Astrocyte of the hippocampus (primary cell): ENCODE measurements around the gene DALRD3.
"Not testable (repeated sequence)": the region's sequence is repeated elsewhere in the genome, so short reads cannot be mapped to it uniquely, and the experiment has no call there.

Experiments
- DNase-seq: peaks from one replicate; pipeline ENCODE4 v3.0.0; 2011; ENCODE audit warnings: low read depth, low spot score

Gene DALRD3

DNA sequence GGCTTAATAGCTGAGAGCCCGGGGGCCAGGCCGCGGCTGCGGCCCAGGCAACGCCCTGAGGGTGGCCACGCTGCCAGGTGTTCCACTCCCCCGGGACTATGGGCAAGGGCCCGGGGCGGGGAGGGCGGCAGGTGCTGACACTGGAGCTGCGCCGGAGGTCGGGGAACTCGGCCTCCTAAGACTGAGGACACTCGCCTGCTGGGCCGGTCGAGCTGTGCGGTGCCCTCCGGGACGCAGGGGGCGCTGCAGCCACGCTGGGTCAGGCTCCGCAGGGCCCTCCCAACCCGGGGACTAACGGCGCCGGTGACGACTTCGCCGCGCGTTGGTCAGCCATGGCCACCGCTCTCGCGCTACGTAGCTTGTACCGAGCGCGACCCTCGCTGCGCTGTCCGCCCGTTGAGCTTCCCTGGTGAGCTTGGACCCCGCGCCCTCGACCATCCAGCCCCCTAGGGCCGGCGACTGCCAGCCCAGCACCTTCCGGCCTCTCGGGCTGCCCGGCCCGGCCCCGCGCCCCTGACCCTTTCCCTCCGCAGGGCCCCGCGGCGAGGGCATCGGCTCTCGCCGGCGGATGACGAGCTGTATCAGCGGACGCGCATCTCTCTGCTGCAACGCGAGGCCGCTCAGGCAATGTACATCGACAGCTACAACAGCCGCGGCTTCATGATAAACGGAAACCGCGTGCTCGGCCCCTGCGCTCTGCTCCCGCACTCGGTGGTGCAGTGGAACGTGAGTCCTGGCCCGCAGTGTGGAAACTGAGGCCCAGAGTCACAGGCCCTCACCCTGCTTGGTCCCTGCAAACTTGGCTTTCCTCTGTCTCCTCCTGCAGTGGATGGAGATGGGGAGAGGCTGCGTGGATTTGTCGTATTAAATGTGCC is 3.7 kb upstream of the DALRD3 start, which contains the start of gene NDUFAF3:
TSS of gene NDUFAF3 (plus strand) at position 309 of the 875 bp plus-strand sequence. CDS start at position 333, 24 bp downstream.
- peak; percentile 98 for DNase-seq

DNA sequence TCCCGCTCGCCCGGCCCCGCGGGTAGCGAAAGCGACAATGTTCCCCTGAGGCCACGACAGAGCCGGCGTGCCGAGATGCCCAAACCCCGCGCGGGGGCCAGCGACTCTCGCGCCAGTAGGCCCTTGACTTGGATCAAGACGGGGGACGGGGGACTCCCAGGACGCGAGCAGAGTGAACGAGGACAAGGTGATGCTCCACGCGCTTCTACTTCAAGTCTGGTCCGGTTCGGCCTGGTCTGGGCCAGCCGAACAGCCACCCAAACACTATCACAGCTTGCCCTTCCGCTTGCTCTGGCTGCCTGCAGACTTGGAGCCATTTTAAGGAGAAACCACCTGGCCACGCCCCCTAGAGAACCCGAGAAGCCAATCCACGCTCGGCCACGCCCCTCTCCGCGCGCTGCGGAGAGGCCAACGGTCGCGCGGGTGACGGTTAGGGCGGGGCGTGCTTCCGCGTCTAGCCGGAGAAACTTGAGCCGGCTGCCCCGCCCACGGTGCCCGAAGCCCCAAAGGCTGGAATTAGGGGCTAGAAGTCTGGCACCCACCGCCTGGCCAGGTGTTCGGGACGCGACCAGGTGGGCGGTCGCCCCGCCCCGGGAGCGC is 2.9 kb upstream of the DALRD3 start:
- peak; percentile 99 for DNase-seq

DNA sequence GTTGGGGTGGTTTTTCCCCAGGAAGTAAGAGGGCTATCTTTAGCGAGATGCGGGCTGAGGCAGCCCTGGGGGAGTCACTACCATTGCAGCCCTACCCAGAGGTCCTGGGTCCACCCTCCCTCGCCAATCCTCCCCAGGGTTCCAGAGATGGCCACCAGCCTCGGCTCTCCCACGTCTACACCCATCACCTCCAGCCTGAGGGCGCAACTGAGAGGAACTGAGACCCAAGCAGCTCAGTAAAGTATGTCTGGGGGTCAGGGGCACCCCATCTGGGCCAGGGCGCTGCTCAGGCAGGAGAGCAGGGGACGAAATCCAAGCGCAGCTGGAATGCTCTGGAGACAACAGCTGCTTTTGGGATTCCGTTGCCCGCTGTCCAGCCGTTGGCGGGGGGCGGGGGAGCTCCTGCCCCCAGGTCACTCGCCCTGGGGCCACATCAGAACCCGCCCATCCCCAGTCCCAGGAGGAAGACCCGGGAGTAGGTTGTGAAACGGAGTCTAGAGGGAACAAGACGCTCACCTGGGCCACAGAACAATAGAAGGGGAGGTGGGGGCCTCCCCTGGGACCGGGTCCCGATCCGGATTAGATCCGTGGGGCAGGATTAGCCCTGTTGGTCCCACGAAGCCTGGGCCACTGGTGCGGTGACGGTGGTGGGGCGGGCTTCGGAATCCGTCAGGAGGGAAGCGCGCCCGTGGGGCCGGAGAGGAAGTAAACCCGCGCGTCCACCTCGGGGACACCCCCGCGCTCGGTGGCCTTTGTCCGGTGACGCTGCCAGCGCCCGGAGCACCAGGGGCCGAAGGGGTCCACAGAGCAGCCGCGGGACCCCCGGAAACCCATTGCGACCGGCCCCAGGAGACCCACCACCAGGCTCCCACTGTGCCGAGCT is 2.2 kb upstream of the DALRD3 start:
- peak; percentile 41 for DNase-seq

DNA sequence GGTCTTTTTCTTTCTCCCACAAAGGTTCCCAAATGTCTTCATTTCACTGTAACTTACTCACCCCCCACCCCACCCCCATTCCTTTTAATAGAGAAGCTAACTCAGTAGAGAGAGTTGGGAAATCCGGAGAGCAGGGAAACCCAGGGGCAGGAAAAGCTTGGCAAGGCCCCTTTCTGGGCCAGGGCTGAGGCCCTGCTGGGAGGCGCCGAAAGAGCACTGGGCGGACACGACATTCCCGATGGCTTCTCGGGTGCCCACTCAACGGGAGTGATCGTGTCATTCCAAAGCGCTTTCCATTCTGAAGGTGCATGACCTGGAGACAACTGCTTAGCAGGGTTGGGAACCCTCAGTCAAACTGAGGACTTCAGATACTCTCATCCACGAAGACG is 1.6 kb upstream of the DALRD3 start:
- no peak for DNase-seq

DNA sequence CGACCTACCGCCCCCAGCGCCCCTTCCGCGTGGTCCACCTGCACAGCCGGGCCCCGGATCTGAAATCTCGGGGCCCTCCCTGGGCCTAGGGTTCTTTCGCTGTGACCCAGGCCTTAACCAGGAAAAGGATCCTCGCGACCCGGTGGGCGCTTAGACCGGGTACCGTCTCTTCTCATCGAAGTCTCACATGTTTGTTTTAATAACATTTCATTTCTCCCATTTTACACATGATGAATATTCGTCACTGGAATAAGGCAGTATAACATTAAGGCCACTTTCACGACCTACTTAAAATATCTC is 277 bp upstream of the DALRD3 start:
- no peak for DNase-seq

DNA sequence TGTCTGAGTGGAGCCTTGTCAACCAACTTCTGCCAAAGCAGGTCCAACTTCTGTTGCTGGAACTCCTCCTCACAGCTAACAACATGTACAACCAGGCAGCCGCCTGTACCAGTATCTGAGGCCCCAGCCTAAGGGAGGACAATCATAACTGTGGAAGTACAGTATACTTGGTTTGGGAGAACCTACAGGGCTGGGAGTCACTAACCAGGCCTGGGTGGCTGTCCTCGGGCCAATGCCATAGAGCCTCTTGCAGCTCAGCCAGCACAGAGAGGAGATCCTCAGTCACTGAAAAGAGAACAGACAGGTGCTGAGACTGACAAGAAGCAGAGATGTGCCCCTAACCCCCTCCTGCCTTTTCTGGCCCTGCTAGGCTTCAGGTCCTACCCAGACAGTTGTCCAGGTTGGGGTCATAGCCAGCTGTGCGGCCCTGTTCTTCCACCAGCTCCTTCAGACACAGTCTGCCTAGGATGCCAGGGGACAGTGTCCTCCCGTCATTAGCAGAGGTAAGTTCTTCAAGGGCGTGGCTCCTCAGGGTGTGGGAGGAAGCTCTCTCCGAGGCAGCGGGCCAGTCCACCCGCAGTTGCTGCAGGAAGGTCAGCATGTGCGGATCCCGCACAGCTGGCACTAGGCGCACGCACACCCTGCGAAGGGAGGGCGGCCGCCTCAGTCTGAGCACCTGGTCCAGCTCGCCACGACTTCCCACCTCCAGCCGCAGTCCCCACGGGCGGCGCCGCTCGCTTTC is 980 bp downstream of the DALRD3 start:
- DNase-seq, result no peak

DNA sequence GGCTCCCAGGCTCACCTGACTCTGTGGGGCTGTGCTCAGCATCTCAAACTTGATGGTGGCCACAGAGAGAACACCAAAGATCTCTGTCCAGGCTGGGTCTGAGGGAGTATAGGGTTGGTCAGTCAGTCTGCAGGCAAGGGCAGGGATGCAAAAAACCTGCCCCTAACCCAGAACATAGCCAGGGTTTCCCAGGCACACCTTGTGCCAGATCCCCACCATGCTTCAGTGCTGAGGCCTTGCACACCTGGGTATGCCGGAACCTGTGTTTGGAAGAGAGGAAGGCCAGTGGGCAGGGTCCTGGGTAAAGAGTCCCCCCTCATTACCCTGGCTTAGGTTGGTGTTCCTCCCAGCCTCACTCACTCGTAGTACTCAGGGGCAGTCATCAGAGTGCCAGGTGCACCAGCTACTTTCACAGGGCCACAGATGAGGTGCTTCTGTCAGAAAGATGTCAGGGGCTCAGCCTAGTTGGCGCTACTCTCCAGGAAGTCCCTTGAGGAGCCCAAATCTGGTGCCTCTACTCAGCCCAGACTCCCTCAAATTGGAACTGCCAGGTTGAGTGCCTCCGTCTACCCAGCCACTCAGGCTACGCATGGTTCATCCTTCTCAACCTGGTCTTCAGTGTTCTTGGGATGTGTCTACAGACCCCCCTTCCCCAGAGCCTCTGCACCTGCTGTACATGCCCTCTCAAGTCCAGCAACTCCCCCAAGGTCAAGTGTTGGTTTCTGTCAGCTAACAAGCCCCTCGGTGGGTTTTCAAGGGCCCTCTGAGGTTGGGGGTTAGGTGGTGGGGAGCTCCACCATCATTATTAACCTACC is 1.8 kb downstream of the DALRD3 start:
- no peak for DNase-seq

DNA sequence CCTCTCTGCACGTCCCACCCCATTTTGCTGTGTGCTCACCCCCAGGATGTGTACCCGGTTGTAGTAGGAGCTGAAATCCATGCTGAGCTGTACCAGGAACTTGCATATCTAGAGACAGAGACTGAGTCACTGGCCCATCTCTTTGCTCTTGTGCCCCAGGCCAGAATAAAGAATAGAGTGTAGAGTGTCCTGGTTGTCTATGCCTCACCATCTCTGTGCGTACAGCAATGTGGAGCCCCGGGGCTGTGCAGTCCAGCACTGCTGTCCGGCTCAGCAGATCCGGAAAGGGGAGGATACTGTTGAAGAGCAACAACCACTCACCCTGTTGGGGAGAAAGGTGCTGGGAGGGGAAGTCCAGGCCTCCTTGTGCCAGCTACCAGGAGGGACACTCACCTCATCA is 2.6 kb downstream of the DALRD3 start:
- DNase-seq, result no peak

DNA sequence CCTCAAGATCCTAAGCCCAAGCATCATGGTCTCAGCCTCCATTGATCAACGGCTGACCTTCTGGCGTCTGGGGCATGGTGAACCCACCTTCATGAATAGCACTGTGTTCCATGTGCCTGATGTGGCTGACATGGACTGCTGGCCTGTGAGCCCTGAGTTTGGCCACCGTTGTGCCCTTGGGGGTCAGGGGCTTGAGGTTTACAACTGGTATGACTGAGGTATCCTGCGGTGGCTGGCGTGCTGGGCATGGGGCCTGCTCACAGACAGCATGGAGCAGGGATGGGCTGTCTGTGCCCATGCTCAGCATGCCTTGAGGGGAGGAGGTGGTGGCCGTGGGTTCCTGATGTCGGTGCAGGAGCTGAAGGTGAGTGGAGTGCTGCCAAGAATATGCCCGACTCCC is 3.3 kb downstream of the DALRD3 start:
- DNase-seq, result no peak

DNA sequence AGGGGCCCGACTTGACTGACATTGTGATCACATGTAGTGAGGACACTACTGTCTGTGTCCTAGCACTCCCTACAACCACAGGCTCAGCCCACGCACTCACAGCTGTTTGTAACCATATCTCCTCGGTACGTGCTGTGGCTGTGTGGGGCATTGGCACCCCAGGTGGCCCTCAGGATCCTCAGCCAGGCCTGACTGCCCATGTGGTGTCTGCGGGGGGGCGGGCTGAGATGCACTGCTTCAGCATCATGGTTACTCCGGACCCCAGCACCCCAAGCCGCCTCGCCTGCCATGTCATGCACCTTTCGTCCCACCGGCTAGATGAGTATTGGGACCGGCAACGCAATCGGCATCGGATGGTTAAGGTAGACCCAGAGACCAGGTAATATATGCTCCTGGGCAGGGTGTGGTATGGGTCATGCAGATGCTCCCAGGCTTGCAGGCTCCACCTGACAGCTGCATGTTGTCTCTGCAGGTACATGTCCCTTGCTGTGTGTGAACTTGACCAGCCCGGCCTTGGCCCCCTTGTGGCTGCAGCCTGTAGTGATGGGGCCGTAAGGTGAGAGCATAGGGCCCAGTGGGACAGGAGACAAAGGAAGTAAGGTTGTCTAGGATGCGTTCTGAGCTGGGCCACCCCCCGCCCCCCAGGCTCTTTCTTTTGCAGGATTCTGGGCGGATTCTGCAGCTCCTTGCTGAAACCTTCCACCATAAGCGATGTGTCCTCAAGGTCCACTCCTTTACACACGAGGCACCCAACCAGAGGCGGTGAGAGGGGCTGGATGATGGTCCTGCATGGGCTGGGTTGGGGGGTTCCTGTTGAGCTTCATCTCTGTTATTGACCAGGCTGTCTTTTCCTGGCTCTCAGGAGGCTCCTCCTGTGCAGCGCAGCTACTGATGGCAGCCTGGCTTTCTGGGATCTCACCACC is 4.4 kb downstream of the DALRD3 start:
- DNase-seq, result peak; percentile 57

DNA sequence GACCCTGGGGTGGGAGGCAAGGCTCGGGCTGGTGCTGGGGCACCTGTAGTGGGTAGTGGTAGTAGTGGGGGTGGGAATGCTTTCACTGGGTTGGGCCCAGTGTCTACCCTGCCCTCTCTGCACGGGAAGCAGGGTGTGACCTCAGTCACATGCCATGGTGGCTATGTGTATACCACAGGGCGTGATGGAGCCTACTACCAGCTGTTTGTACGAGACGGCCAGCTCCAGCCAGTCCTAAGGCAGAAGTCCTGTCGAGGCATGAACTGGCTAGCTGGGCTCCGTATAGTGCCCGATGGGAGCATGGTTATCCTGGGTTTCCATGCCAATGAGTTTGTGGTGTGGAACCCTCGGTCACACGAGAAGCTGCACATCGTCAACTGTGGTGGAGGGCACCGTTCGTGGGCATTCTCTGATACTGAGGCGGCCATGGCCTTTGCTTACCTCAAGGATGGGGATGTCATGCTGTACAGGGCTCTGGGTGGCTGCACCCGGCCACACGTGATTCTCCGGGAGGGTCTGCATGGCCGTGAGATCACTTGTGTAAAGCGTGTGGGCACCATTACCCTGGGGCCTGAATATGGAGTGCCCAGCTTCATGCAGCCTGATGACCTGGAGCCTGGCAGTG is 5.2 kb downstream of the DALRD3 start:
- no peak for DNase-seq

DNA sequence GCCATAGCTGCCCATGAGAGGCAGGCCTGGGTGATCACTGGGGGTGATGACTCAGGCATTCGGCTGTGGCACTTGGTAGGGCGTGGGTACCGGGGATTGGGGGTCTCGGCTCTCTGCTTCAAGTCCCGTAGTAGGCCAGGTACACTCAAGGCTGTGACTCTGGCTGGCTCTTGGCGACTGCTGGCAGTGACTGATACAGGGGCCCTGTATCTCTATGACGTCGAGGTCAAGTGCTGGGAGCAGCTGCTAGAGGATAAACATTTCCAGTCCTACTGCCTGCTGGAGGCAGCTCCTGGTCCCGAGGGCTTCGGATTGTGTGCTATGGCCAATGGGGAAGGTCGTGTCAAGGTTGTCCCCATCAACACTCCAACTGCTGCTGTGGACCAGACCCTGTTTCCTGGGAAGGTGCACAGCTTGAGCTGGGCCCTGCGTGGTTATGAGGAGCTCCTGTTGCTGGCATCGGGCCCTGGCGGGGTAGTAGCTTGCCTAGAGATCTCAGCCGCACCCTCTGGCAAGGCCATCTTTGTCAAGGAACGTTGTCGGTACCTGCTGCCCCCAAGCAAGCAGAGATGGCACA is 5.9 kb downstream of the DALRD3 start:
- DNase-seq, result no peak

DNA sequence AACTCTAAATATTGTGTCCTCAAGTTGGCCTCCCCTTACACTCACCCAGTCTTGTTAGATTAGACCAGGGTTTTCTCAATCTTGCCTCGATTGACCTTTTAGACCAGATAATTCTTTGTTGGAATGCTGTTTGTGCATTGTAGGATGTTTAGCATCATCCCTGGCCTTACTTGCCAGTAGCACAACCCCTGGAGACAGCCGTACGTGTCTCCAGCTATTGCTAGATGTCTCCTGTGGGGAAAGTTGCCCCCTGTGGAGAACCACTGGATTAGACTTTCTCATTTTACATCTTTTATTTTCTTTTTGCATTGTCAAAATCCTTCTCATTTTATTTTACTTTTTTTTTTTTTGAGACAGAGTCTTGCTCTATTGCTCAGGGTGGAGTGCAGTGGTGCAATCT is 9.0 kb downstream of the DALRD3 start:
- no peak for DNase-seq

DNA sequence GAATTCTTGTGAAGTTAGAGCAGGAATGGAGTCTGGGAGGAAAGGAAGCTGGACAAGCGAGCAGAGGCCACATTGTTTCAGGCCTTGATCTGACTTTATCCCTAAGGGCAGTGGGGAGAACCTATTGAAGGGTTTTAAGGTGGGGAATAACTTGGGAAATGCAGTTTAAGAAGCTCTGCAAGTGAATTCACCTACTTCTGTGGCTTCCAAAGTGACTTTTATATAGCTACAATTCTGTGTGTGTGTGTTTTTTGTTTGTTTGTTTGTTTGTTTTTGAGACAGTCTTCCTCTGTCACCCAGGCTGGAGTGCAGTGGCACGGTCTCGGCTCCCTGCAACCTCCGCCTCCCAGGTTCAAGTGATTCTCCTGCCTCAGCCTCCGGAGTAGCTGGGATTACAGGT is 9.8 kb downstream of the DALRD3 start:
- not testable (repeated sequence) for DNase-seq

DNA sequence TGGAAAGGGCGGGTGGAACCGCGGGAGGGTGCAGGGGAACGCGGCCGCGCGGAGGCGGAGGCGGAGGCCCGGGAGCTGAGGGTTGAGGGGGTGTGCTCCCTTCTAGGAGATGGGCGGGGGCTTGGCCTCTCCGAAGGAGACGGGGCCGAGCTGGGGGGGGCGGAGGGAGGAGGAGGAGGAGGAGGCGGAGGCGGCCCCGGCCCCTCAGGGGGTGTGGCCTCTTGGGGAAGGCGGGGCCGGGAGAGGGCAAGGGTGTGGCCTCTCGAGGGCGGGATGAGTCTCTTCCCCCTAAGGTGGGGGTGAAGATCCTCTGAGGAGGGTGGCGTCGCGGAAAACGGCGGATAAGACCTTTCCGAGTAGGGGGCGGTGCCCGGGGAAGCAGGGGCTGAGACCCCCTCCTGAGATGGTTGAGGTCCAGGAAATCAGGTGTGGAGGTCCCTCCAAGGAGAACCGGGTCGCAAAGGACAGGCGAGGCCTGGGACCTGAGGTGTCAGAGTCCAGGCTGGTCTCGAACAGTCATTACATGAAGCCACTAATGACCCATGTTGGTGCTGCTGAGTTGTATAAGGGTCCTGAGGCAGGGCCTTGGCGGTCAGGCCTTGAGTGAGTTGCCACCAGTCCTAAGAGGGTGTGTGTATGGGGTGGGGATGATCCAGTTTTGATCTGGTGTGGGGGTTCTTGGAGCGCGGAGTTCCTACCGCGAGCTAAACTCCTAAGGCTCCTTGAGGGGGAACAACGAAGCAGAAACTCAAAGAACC is 10.4 kb downstream of the DALRD3 start:
- peak; percentile 94 for DNase-seq

DNA sequence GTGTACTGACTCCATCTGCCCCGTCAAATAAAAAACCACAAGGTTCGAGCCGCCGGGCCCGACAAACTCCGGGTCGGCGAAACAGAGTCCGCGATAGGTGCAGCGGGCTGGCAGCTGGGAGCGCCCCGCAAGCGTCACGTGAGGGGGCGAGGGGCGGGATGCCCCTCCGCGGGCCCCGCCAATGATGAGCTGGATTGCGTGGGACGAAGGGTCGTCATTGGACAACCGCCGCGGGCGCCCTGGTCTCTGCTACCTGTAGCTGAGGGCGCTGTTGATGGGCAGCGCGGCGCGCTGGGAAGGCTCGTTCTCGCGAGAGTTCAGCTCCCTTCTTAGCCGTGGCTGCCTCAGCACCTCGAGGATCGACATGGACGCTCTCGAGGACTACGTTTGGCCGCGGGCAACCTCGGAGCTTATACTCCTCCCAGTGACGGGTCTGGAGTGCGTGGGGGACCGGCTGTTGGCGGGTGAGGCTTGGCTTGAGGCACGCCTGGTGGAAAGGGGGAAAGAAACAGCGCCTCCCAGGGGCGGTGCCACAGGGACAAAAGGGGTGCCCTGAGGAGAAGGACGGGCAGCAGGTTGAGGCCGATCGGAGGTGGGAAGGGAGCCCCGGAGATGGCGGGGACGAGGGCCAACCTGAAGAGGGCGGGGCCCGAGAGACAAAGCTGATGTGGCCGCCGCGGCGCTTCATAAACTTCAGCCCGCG is 11.2 kb downstream of the DALRD3 start, which contains the start of gene WDR6:
TSS of gene WDR6 (plus strand) at position 324 of the 703 bp plus-strand sequence. CDS start at position 365, 41 bp downstream.
- peak; percentile 99 for DNase-seq

DNA sequence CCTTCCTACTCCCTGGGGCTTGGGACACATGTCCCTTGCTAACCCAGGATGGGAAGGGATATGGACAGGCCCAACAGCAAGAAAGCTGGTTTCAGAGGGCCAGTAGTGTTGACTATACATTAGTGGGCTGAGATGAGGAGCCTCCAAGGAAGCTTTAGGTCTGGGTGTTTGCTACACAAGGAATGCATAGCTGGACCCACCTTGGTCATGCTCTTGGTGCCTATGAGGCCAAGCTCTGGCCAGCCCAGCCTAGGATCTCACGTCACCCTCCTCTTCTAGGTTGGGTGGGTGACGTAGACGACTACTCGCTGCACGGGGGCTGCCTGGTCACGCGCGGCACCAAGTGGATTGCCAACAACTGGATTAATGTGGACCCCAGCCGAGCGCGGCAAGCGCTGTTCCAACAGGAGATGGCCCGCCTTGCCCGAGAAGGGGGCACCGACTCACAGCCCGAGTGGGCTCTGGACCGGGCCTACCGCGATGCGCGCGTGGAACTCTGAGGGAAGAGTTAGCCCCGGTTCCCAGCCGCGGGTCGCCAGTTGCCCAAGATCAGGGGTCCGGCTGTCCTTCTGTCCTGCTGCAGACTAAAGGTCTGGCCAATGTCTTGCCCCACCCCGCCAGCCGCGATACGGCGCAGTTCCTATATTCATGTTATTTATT is 11.8 kb downstream of the DALRD3 start:
- peak; percentile 71 for DNase-seq
